OCI-LY1 (cell line): ENCODE results near the gene ADAMTS14.

Source experiments
- H2AFZ ChIP-seq: fragments of 200-600 bp; sonication (generic), shearing (Covaris generic); 2 replicates; pipeline ENCODE4 v1.6.0; 2014; ENCODE audit warnings: antibody characterized with exemption, mild to moderate bottlenecking, low read length
- H3F3A ChIP-seq: fragments of 200-600 bp; sonication (generic), shearing (Covaris generic); 2 replicates; pipeline ENCODE4 v1.6.0; 2014; ENCODE audit warnings: mild to moderate bottlenecking, antibody characterized with exemption, low read length, moderate library complexity; ENCODE audit not compliant: insufficient read depth
- H3K27ac ChIP-seq: fragments of 200-600 bp; sonication (generic); 2 replicates; pipeline ENCODE4 v1.5.1; 2014; ENCODE audit warnings: low read length, mixed run types, mild to moderate bottlenecking, low read depth; ENCODE audit not compliant: poor library complexity, severe bottlenecking
- H3K27me3 ChIP-seq: fragments of 200-600 bp; sonication (generic); 2 replicates; pipeline ENCODE4 v1.6.0; 2014; ENCODE audit warnings: antibody characterized with exemption, mild to moderate bottlenecking, low read length, moderate library complexity; ENCODE audit not compliant: insufficient read depth
- H3K36me3 ChIP-seq: fragments of 200-600 bp; sonication (generic); 2 replicates; pipeline ENCODE4 v1.6.1; 2014; ENCODE audit warnings: mild to moderate bottlenecking, antibody characterized with exemption, low read length, moderate library complexity, mixed read lengths; ENCODE audit not compliant: insufficient read depth
- H3K4me1 ChIP-seq: fragments of 200-600 bp; sonication (generic); 2 replicates; pipeline ENCODE4 v1.5.1; 2014; ENCODE audit warnings: mild to moderate bottlenecking, low read length, moderate library complexity; ENCODE audit not compliant: insufficient read depth, severe bottlenecking
- H3K4me2 ChIP-seq: fragments of 200-600 bp; sonication (generic), shearing (Covaris generic); 2 replicates; pipeline ENCODE4 v1.6.1; 2014; ENCODE audit warnings: low read length
- H3K4me3 ChIP-seq: fragments of 200-600 bp; sonication (generic); 2 replicates; pipeline ENCODE4 v1.5.1; 2014; ENCODE audit warnings: low read length, low read depth, mild to moderate bottlenecking, mixed read lengths; ENCODE audit not compliant: poor library complexity, severe bottlenecking
- H3K79me2 ChIP-seq: fragments of 200-600 bp; shearing (Covaris generic); 2 replicates; pipeline ENCODE4 v1.6.1; 2016; ENCODE audit warnings: mixed run types, low read length, mixed read lengths; ENCODE audit not compliant: insufficient read depth
- H3K9ac ChIP-seq: fragments of 200-600 bp; sonication (generic), shearing (Covaris generic); 2 replicates; pipeline ENCODE4 v1.6.1; 2014; ENCODE audit warnings: mild to moderate bottlenecking, low read length, mixed read lengths
- H3K9me2 ChIP-seq: fragments of 200-600 bp; sonication (generic), shearing (Covaris generic); 2 replicates; pipeline ENCODE4 v1.6.1; 2014; ENCODE audit warnings: low read depth, mild to moderate bottlenecking, low read length, mixed read lengths
- H3K9me3 ChIP-seq: fragments of 200-600 bp; shearing (Covaris generic); 2 replicates; pipeline ENCODE4 v1.6.1; 2014; ENCODE audit warnings: low read length, mixed read lengths
- H4K20me1 ChIP-seq: fragments of 200-600 bp; sonication (generic), shearing (Covaris generic); 2 replicates; pipeline ENCODE4 v1.6.0; 2016; ENCODE audit warnings: mild to moderate bottlenecking, low read length; ENCODE audit not compliant: insufficient read depth
- EZH2 ChIP-seq: fragments of 200-600 bp; sonication (generic), shearing (Covaris generic); IDR thresholded peaks from 2 replicates; pipeline ENCODE4 v1.8.0; 2017; ENCODE audit warnings: borderline replicate concordance, mixed run types, mild to moderate bottlenecking, antibody characterized with exemption, low read length, moderate library complexity, mixed read lengths
- TF ChIP-seq, protein P1 (sequence below): fragments of 200-600 bp; sonication (generic), shearing (Covaris generic); IDR thresholded peaks from 2 replicates; pipeline ENCODE4 v1.5.1; 2017; ENCODE audit warnings: mild to moderate bottlenecking, antibody characterized with exemption, low read length, moderate library complexity, mixed read lengths

The ADAMTS14 gene, protein sequence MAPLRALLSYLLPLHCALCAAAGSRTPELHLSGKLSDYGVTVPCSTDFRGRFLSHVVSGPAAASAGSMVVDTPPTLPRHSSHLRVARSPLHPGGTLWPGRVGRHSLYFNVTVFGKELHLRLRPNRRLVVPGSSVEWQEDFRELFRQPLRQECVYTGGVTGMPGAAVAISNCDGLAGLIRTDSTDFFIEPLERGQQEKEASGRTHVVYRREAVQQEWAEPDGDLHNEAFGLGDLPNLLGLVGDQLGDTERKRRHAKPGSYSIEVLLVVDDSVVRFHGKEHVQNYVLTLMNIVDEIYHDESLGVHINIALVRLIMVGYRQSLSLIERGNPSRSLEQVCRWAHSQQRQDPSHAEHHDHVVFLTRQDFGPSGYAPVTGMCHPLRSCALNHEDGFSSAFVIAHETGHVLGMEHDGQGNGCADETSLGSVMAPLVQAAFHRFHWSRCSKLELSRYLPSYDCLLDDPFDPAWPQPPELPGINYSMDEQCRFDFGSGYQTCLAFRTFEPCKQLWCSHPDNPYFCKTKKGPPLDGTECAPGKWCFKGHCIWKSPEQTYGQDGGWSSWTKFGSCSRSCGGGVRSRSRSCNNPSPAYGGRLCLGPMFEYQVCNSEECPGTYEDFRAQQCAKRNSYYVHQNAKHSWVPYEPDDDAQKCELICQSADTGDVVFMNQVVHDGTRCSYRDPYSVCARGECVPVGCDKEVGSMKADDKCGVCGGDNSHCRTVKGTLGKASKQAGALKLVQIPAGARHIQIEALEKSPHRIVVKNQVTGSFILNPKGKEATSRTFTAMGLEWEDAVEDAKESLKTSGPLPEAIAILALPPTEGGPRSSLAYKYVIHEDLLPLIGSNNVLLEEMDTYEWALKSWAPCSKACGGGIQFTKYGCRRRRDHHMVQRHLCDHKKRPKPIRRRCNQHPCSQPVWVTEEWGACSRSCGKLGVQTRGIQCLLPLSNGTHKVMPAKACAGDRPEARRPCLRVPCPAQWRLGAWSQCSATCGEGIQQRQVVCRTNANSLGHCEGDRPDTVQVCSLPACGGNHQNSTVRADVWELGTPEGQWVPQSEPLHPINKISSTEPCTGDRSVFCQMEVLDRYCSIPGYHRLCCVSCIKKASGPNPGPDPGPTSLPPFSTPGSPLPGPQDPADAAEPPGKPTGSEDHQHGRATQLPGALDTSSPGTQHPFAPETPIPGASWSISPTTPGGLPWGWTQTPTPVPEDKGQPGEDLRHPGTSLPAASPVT

DNA sequence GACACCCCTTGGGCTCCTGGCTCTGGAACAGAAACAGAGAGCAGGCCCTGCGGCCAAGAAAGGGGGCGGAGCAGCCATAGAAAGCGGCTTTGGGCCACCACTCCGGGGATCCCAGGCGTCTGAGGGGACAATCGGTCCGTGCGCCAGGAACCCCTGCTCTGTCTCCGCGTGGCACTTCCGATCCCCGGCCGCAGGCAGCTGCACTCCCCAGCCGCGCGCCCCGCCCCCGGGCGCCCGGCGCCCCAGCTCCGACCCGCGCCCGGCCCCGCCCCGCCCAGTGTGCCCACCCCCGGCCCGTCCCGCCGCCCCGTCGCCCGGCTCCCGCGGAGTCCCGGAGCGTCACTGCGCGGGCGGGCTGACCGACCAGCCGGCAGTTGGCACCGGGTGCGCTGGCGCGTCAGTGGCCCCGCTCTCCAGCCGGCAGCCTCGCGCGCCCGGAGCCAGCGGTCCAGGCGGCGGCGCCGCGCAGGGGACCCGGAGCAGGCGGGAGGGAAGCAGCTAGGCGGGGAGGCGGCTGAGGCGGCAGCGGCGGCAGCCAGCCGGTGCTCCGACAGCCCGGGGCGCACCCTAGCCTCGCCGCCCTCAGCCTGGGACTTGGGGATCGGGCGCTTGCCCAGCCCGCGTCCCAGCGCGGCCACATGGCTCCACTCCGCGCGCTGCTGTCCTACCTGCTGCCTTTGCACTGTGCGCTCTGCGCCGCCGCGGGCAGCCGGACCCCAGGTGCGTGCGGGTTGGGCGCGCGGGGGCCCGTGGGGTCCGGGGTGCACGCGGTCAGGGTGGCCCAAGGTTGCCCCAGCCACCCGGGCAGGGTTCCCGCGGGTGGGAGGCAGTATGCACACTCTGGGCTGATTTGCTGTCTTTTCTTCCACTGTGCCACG is at the start of gene ADAMTS14:
Gene ADAMTS14, plus strand, starts transcription at position 342 of the 878 bp plus-strand sequence. Its CDS starts 297 bp downstream, at position 639.
- Histone ChIP-seq H3F3A (no peaks in the 10 kb centered on the region), H3K9me2 (no peaks in the 10 kb centered on the region), H3K27me3 (peaks cover 5% of the 10 kb centered on the region), H3K4me3 (no peak within 1 kb of the TSS), H3K9me3 (no peaks in the 10 kb centered on the region), H2AFZ (no peak within 1 kb of the TSS), H4K20me1 (no peaks in the 10 kb centered on the region), H3K4me2 (no peak within 1 kb of the TSS), H3K36me3 (no peaks in the 10 kb centered on the region), H3K79me2 (no peaks in the 10 kb centered on the region), H3K9ac (no peak within 1 kb of the TSS), H3K4me1 (no peaks in the 10 kb centered on the region), H3K27ac (no peak within 1 kb of the TSS)
- TF ChIP-seq, protein P1, sequence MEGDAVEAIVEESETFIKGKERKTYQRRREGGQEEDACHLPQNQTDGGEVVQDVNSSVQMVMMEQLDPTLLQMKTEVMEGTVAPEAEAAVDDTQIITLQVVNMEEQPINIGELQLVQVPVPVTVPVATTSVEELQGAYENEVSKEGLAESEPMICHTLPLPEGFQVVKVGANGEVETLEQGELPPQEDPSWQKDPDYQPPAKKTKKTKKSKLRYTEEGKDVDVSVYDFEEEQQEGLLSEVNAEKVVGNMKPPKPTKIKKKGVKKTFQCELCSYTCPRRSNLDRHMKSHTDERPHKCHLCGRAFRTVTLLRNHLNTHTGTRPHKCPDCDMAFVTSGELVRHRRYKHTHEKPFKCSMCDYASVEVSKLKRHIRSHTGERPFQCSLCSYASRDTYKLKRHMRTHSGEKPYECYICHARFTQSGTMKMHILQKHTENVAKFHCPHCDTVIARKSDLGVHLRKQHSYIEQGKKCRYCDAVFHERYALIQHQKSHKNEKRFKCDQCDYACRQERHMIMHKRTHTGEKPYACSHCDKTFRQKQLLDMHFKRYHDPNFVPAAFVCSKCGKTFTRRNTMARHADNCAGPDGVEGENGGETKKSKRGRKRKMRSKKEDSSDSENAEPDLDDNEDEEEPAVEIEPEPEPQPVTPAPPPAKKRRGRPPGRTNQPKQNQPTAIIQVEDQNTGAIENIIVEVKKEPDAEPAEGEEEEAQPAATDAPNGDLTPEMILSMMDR, result no peak
- no peak for TF ChIP-seq EZH2

DNA sequence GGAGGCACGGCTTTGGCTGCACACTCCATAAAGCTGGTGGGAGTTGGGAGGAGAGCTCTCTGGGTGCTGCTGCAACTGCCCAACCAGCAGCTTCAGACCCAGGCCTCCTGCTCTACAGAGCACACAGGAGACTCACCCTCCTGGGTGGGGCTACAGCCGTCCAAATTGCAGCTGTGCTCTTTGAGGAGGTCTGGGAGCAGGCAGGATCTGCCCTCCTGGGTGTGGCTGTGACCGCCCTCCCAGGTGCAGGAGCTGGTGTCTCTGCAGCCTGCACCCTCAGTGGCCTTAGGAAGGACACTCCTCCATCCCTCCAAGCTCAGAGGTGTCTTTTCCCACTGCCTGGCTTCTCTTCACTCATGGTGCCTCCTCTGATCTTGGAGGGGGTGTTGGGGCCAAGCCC is 49.8 kb upstream of the ADAMTS14 start:
- TF ChIP-seq, protein P1, result no peak
- TF ChIP-seq EZH2, result no peak
- Histone ChIP-seq H3K27me3 (no peaks in the 10 kb centered on the region), H4K20me1 (no peaks in the 10 kb centered on the region), H3F3A (no peaks in the 10 kb centered on the region), H3K79me2 (no peaks in the 10 kb centered on the region), H3K9me3 (0 out of 2 replicates have a peak, but pooled peaks cover 13% of the 10 kb centered on the region), H3K36me3 (no peaks in the 10 kb centered on the region; the same call in 1 of the 2 replicates), H3K4me1 (peaks cover 10% of the 10 kb centered on the region), H3K4me3 (no peak overlapping the region), H3K27ac (no peak overlapping the region), H3K9ac (no peak overlapping the region), H3K4me2 (no peak overlapping the region), H3K9me2 (no peaks in the 10 kb centered on the region), H2AFZ (no peak overlapping the region)
